ENCODE data around the gene MRS2. TPM values are rescaled to one million over a fixed set of nuclear protein-coding genes. Genes with fewer than 3 reads are reported as not detected.

Gene MRS2
- total RNA-seq, 1 experiment from 2014 or later = 19.8 TPM

- no peaks in the 10 kb centered on the region for H3F3A ChIP-seq (ENCODE audit: low read length, unreplicated experiment)
- BruUV-seq (replicated peaks) = no TSS peak
Observed at GRCh38 chr6:24436979-24437378, 34.2 kb downstream of the MRS2 start.

GRCh38 chr6:24439858-24440539 is 37.3 kb downstream of the MRS2 start:
- Histone ChIP-seq H3K27ac (ENCODE audit: low read length) (no peak overlapping the region), H3K9me2 (replicated peaks; ENCODE audit: low read length) (no peaks in the 10 kb centered on the region), H3K27me3 (ENCODE audit: low read length) (no peaks in the 10 kb centered on the region), H3K4me2 (ENCODE audit: low read length) (no peak overlapping the region), H3K9ac (ENCODE audit: low read length) (no peak overlapping the region), H3K4me1 (ENCODE audit: insufficient read depth, low read length) (0 out of 2 replicates have a peak, but pooled peaks cover 3% of the 10 kb centered on the region), H3K4me3 (ENCODE audit: low read length) (no peak overlapping the region), H3K36me3 (ENCODE audit: low read depth, low read length) (no peaks in the 10 kb centered on the region), H4K20me1 (ENCODE audit: low read length) (no peaks in the 10 kb centered on the region), H3K79me2 (ENCODE audit: low read length) (no peaks in the 10 kb centered on the region), H2AFZ (ENCODE audit: low read length) (no peak overlapping the region), H3F3A (ENCODE audit: low read length, unreplicated experiment) (no peaks in the 10 kb centered on the region), H3K9me3 (ENCODE audit: low read length) (no peaks in the 10 kb centered on the region)
- DNase-seq = no peak
- intact Hi-C loops (cut with micrococcal nuclease) = loop anchor here (10.0 kb wide), 1 partner anchor 145 kb away; no protein-coding TSS in a partner anchor
- POLR2A ChIA-PET (ENCODE audit: unreplicated experiment) = interaction anchor here (0.5 kb wide), 1 partner anchor 96 kb away, joined by 4 read pairs; no protein-coding TSS in a partner anchor
- no peak for ATAC-seq
- BruUV-seq (replicated peaks) = no TSS peak
- CTCF ChIA-PET = no interaction called here
- TF ChIP-seq, protein P1, sequence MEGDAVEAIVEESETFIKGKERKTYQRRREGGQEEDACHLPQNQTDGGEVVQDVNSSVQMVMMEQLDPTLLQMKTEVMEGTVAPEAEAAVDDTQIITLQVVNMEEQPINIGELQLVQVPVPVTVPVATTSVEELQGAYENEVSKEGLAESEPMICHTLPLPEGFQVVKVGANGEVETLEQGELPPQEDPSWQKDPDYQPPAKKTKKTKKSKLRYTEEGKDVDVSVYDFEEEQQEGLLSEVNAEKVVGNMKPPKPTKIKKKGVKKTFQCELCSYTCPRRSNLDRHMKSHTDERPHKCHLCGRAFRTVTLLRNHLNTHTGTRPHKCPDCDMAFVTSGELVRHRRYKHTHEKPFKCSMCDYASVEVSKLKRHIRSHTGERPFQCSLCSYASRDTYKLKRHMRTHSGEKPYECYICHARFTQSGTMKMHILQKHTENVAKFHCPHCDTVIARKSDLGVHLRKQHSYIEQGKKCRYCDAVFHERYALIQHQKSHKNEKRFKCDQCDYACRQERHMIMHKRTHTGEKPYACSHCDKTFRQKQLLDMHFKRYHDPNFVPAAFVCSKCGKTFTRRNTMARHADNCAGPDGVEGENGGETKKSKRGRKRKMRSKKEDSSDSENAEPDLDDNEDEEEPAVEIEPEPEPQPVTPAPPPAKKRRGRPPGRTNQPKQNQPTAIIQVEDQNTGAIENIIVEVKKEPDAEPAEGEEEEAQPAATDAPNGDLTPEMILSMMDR (conservative IDR thresholded peaks at IDR 0.05; ENCODE audit: low read depth, low read length) = no peak
- TF ChIP-seq EZH2phosphoT487 (IDR thresholded peaks at IDR 0.05; ENCODE audit: borderline replicate concordance, low read length) (no peak), EZH2 (IDR thresholded peaks at IDR 0.05; ENCODE audit: low read length, unreplicated experiment) (no peak)

More at GRCh38 chr6:24436979-24437378, 34.2 kb downstream of the MRS2 start:
- ChIA-PET CTCF (interaction anchor here (0.6 kb wide), 1 partner anchor 266 kb away, joined by 4 read pairs; no protein-coding TSS in a partner anchor), POLR2A (ENCODE audit: unreplicated experiment) (no interaction called here)
- Histone ChIP-seq H3K27me3 (ENCODE audit: low read length) (no peaks in the 10 kb centered on the region), H3K27ac (ENCODE audit: low read length) (no peak overlapping the region), H3K9me2 (replicated peaks; ENCODE audit: low read length) (no peaks in the 10 kb centered on the region), H3K4me1 (ENCODE audit: insufficient read depth, low read length) (no peaks in the 10 kb centered on the region), H3K4me2 (ENCODE audit: low read length) (no peak overlapping the region), H3K4me3 (ENCODE audit: low read length) (no peak overlapping the region), H2AFZ (ENCODE audit: low read length) (no peak overlapping the region), H4K20me1 (ENCODE audit: low read length) (no peaks in the 10 kb centered on the region), H3K9ac (ENCODE audit: low read length) (no peak overlapping the region), H3K9me3 (ENCODE audit: low read length) (no peaks in the 10 kb centered on the region), H3K79me2 (ENCODE audit: low read length) (no peaks in the 10 kb centered on the region), H3K36me3 (ENCODE audit: low read depth, low read length) (no peaks in the 10 kb centered on the region)
- TF ChIP-seq EZH2 (IDR thresholded peaks at IDR 0.05; ENCODE audit: low read length, unreplicated experiment) (no peak), EZH2phosphoT487 (IDR thresholded peaks at IDR 0.05; ENCODE audit: borderline replicate concordance, low read length) (no peak)
- TF ChIP-seq, protein P1 (conservative IDR thresholded peaks at IDR 0.05; ENCODE audit: low read depth, low read length) = no peak
- DNase-seq (no peak), ATAC-seq (no peak)
- intact Hi-C loops (cut with micrococcal nuclease) = loop anchor here (10.0 kb wide), 1 partner anchor 148 kb away; no protein-coding TSS in a partner anchor
